T follicular helper cell (primary cell): ENCODE data around the gene WFDC5.

Experiments used
- DNase-seq: peaks from one replicate; pipeline ENCODE4 v3.0.0-alpha.2; 2020; ENCODE audit warnings: low read depth

Gene WFDC5

GRCh38 chr20:45115386-45115774 lies 406 bp upstream of the WFDC5 start:
- no peak for DNase-seq

- DNase-seq: no peak
Measured at GRCh38 chr20:45113865-45114264, 1.1 kb downstream of the WFDC5 start.

GRCh38 chr20:45112754-45113153 lies 2.2 kb downstream of the WFDC5 start:
- no peak for DNase-seq

- DNase-seq: no peak
Measured at GRCh38 chr20:45111799-45112471, 3.0 kb downstream of the WFDC5 start.

- no peak for DNase-seq
Measured at GRCh38 chr20:45111285-45111684, 3.7 kb downstream of the WFDC5 start.

GRCh38 chr20:45110301-45110700 lies 4.7 kb downstream of the WFDC5 start:
- DNase-seq: no peak

GRCh38 chr20:45109634-45110033 lies 5.3 kb downstream of the WFDC5 start:
- DNase-seq: no peak

- DNase-seq: no peak
Measured at GRCh38 chr20:45105317-45105716, 9.7 kb downstream of the WFDC5 start.

GRCh38 chr20:45104786-45105185 lies 10.2 kb downstream of the WFDC5 start:
- no peak for DNase-seq

GRCh38 chr20:45103072-45103471 lies 11.9 kb downstream of the WFDC5 start:
- DNase-seq: no peak

GRCh38 chr20:45101333-45101850 lies 13.6 kb downstream of the WFDC5 start:
- DNase-seq: no peak

GRCh38 chr20:45100563-45101245 lies 14.3 kb downstream of the WFDC5 start, which contains the start of gene KCNS1:
TSS of gene KCNS1 (minus strand) at chr20:45101127. CDS start at chr20:45099236, 1,891 bp downstream.
- DNase-seq: no peak

GRCh38 chr20:45098103-45098773 lies 16.7 kb downstream of the WFDC5 start:
- no peak for DNase-seq

GRCh38 chr20:45097485-45098102 lies 17.4 kb downstream of the WFDC5 start:
- no peak for DNase-seq

- no peak for DNase-seq
Measured at GRCh38 chr20:45096781-45097180, 18.2 kb downstream of the WFDC5 start.

- DNase-seq: peak; percentile 37
Measured at GRCh38 chr20:45095805-45096238, 19.2 kb downstream of the WFDC5 start.

- no peak for DNase-seq
Measured at GRCh38 chr20:45094864-45095574, 20.0 kb downstream of the WFDC5 start.

- no peak for DNase-seq
Measured at GRCh38 chr20:45094201-45094600, 20.8 kb downstream of the WFDC5 start.

- no peak for DNase-seq
Measured at GRCh38 chr20:45092898-45093297, 22.1 kb downstream of the WFDC5 start.

- no peak for DNase-seq
Measured at GRCh38 chr20:45091366-45091765, 23.6 kb downstream of the WFDC5 start.

GRCh38 chr20:45090481-45090880 lies 24.5 kb downstream of the WFDC5 start:
- no peak for DNase-seq

GRCh38 chr20:45088247-45088646 lies 26.7 kb downstream of the WFDC5 start:
- no peak for DNase-seq
